GM12878 (cell line): ENCODE measurements around the gene PRSS56. TPM values are rescaled to one million over a fixed set of nuclear protein-coding genes. Genes with fewer than 3 reads are reported as not detected.

Experiments used
- ATAC-seq: fragments of 200-7000 bp; cut with Tn5 transposase; 3 replicates; pipeline ENCODE4 v1.9.1; 2020; ENCODE audit warnings: mild to moderate bottlenecking, moderate library complexity
- BruUV-seq: library from RNA; stranded (reverse); fragments of 400-500 nt; replicated peaks from 2 replicates; lab custom pipeline; 2021; lab: Mats Ljungman, UMichigan
- CTCF ChIA-PET: fragments of 300-600 bp; sonication (Branson Sonifier 250); formaldehyde crosslinking; extraction: SDS; loops from one replicate; lab custom pipeline; 2021; ENCODE audit warnings: inconsistent platforms; lab: Yijun Ruan, JAX
- POLR2A ChIA-PET: fragments of 350-600 bp; formaldehyde crosslinking; extraction: SDS; loops from one replicate; lab custom pipeline; 2021; ENCODE audit warnings: inconsistent platforms; lab: Charles Lee
- RAD21 ChIA-PET: fragments of 300-600 bp; sonication (Branson Sonifier 250); formaldehyde crosslinking; loops from one replicate; lab custom pipeline; 2023; ENCODE audit warnings: antibody characterized with exemption; ENCODE audit not compliant: unreplicated experiment; lab: Charles Lee
- SMC1A ChIA-PET: fragments of 300-600 bp; sonication (Branson Sonifier 250); formaldehyde crosslinking; loops from one replicate; lab custom pipeline; 2023; ENCODE audit not compliant: unreplicated experiment, uncharacterized antibody; lab: Charles Lee
- DNase-seq: peaks from one replicate; pipeline ENCODE4 v3.0.0-alpha.2; 2011; ENCODE audit warnings: low read depth, low spot score
- FAIRE-seq: peaks from 3 replicates; lab custom pipeline; 2011; peaks lifted over from hg19 to GRCh38; lab: Jason Lieb, UNC
- H2AFZ ChIP-seq: 2 replicates; pipeline ENCODE4 v1.6.0; 2011; ENCODE audit warnings: low read depth, low read length, control low read depth; ENCODE audit not compliant: control insufficient read depth
- H3K27ac ChIP-seq: 2 replicates; pipeline ENCODE4 v1.5.1; 2011; ENCODE audit warnings: control low read depth; ENCODE audit not compliant: control insufficient read depth, insufficient read depth
- H3K27me3 ChIP-seq, 2 experiments: replicated peaks in 1 of 2; 2 replicates each; pipeline versions ENCODE4 v1.6.0 to v1.6.1; 2011; ENCODE audit warnings: low read length in 1 of 2; ENCODE audit not compliant: control insufficient read depth in 2 of 2, insufficient read depth in 2 of 2
- H3K36me3 ChIP-seq, 2 experiments: 2 replicates each; pipeline ENCODE4 v1.5.1; 2011; ENCODE audit warnings: low read length in 1 of 2; ENCODE audit not compliant: control insufficient read depth in 2 of 2, insufficient read depth in 2 of 2
- H3K4me1 ChIP-seq: 2 replicates; pipeline ENCODE4 v1.6.1; 2011; ENCODE audit warnings: mild to moderate bottlenecking, low read length, moderate library complexity, mixed read lengths; ENCODE audit not compliant: control insufficient read depth, insufficient read depth
- H3K4me2 ChIP-seq: 2 replicates; pipeline ENCODE4 v1.6.0; 2011; ENCODE audit warnings: control low read depth; ENCODE audit not compliant: control insufficient read depth, insufficient read depth
- H3K4me3 ChIP-seq: fragments of 200-600 bp; sonication (generic); 2 replicates; pipeline ENCODE4 v1.5.1; 2016
- H3K79me2 ChIP-seq: 2 replicates; pipeline ENCODE4 v1.6.0; 2011; ENCODE audit warnings: low read length; ENCODE audit not compliant: control insufficient read depth, insufficient read depth
- H3K9ac ChIP-seq: 2 replicates; pipeline ENCODE4 v1.8.0; 2011; ENCODE audit warnings: low read length, control low read depth, mixed read lengths; ENCODE audit not compliant: control insufficient read depth, insufficient read depth
- H3K9me3 ChIP-seq: replicated peaks from 3 replicates; pipeline ENCODE4 v1.5.1; 2011; ENCODE audit warnings: mild to moderate bottlenecking, low read length; ENCODE audit not compliant: control insufficient read depth, insufficient read depth
- H4K20me1 ChIP-seq: 2 replicates; pipeline ENCODE4 v1.6.0; 2011; ENCODE audit not compliant: control insufficient read depth, insufficient read depth
- CHD2 ChIP-seq: IDR thresholded peaks from 2 replicates; pipeline ENCODE4 v1.6.1; 2011; ENCODE audit warnings: low read depth, low read length, improper control_type of control experiment, borderline replicate concordance
- KLF5 ChIP-seq: fragments of 450-650 bp; IDR thresholded peaks from 2 replicates; pipeline ENCODE4 v1.6.1; 2014; ENCODE audit warnings: mild to moderate bottlenecking; ENCODE audit not compliant: partially characterized antibody
- REST ChIP-seq: IDR thresholded peaks from 2 replicates; pipeline ENCODE4 v1.6.1; 2012; ENCODE audit warnings: mild to moderate bottlenecking, low read depth, low read length
- TCF12 ChIP-seq: IDR thresholded peaks from 2 replicates; pipeline ENCODE4 v1.6.1; 2011; ENCODE audit warnings: low read depth, mild to moderate bottlenecking, low read length
- WGBS: methylation state at CpG from one replicate; pipeline ENCODE4 v1.1.6; 2016; ENCODE audit warnings: low lambda C conversion rate; ENCODE audit not compliant: insufficient replicate concordance, insufficient coverage; ENCODE audit errors: missing lambda C conversion rate; 5-methylcytosine and 5-hydroxymethylcytosine counted together
- in situ Hi-C: fragments of 300-500 bp; cut with MboI; formaldehyde crosslinking; loops from 9 replicates; pipeline ENCODE4 v1.14.3; 2018; ENCODE audit warnings: mixed read lengths
- intact Hi-C: fragments of 100-400 bp; cut with micrococcal nuclease; formaldehyde crosslinking; loops from one replicate; pipeline ENCODE4 v1.14.2; 2022; ENCODE audit not compliant: unreplicated experiment
- polyA plus RNA-seq, 11 experiments: library from polyadenylated mRNA; depleted of rRNA in 4 of 11; unstranded in 6 of 11; stranded (reverse) in 5 of 11; fragments of >200 nt; fragmentation: Nextera tagmentation in 4 of 11; fragmentation: Illumina TruSeq in 1 of 11; extraction: Ambion mirVana in 4 of 11; extraction: Trizol in 1 of 11; gene quantifications; 1 replicate in 1 of 11; 2 replicates in 10 of 11; pipeline versions ENCODE4 v1.2.1 to v1.2.3, GENCODE V29; 2011 to 2016; ENCODE audit warnings: inconsistent platforms in 2 of 11, missing spikeins in 2 of 11, low read depth in 1 of 11
- total RNA-seq, 4 experiments: library from RNA; depleted of rRNA in 3 of 4; stranded (reverse); fragments of >200 nt in 3 of 4; fragmentation: Illumina TruSeq in 1 of 4; extraction: Trizol in 1 of 4; gene quantifications; 2 replicates each; pipeline versions ENCODE4 v1.2.1 to v1.2.3, GENCODE V29; 2013 to 2021

Gene PRSS56
- total and polyA plus RNA-seq, 10 of the 15 experiments (the other 5 are each of a cell fraction or from before 2014, with no cell fraction given): not detected

- intact Hi-C loops (no loop called here), in situ Hi-C loops (no loop called here)
- ATAC-seq (no peak), FAIRE-seq (no peak), DNase-seq (no peak)
- Histone ChIP-seq H3K27ac (no peak overlapping the region), H3K36me3 (no peaks in the 10 kb centered on the region), H3K27me3 (peaks cover 0 to 14% of the 10 kb centered on the region in 2 experiments; a peak in 3 of 4 replicates), H3K9me3 (no peaks in the 10 kb centered on the region), H3K9ac (no peak overlapping the region), H3K4me2 (no peak overlapping the region), H2AFZ (no peak overlapping the region), H4K20me1 (no peaks in the 10 kb centered on the region), H3K4me3 (no peak overlapping the region), H3K79me2 (no peaks in the 10 kb centered on the region), H3K4me1 (no peaks in the 10 kb centered on the region)
- ChIA-PET SMC1A (no interaction called here), CTCF (no interaction called here), POLR2A (no interaction called here), RAD21 (no interaction called here)
- 19% methylated on average over 30 of the region's 30 CpGs for WGBS
- BruUV-seq: no TSS peak
- TF ChIP-seq CHD2 (no peak), REST (no peak), KLF5 (no peak), TCF12 (no peak)
Measured at GRCh38 chr2:232490221-232491138, 29.7 kb upstream of the PRSS56 start.
